Adipose tissue (tissue), 3 donors: ENCODE results near the gene GALNT2. TPM values are rescaled to one million over a fixed set of nuclear protein-coding genes. Genes with fewer than 3 reads are reported as not detected.

ENCODE experiments used
- H3K27ac ChIP-seq: one replicate; pipeline ENCODE4 v1.5.1; 2013; ENCODE audit warnings: low read depth, low read length
- WGBS, 3 donors: extraction: QIAGEN DNeasy Blood & Tissue Kit; methylation state at CpG; one replicate each; pipeline ENCODE4 v1.1.7; 2013; 5-methylcytosine and 5-hydroxymethylcytosine counted together
- polyA plus RNA-seq, 3 donors: library from polyadenylated mRNA; stranded (reverse); fragments of 200-250 nt; gene quantifications; one replicate each; pipeline ENCODE4 v1.2.3, GENCODE V29; 2013
- donor health status: healthy with polysubstance abuse.
- donor health status: Bipolar disorder and iron deficiency.
- donor health status: healthy.

GALNT2 gene
- polyA plus RNA-seq, 3 donors: 29.1 to 64.5 (median 37.8) TPM

GRCh38 chr1:230068621-230068873 is 1.5 kb downstream of the GALNT2 start:
- 18 to 29% (median 25%) methylated on average over 9 of the region's 9 CpGs for WGBS, 3 donors
- no peak overlapping the region for H3K27ac ChIP-seq

GRCh38 chr1:230068952-230069684 is 2.1 kb downstream of the GALNT2 start:
- H3K27ac ChIP-seq: no peak overlapping the region
- WGBS, 3 donors: 23 to 51% (median 50%) methylated on average over 13 of the region's 13 CpGs

- no peak overlapping the region for H3K27ac ChIP-seq
- WGBS, 3 donors: 35 to 81% (median 72%) methylated on average over 4 of the region's 4 CpGs
These were observed 2.8 kb downstream of the GALNT2 start for GRCh38 chr1:230069796-230070195.

- no peak overlapping the region for H3K27ac ChIP-seq
- WGBS, 3 donors: 42 to 93% (median 90%) methylated on average over 14 of the region's 14 CpGs
These were observed 3.5 kb downstream of the GALNT2 start for GRCh38 chr1:230070321-230071208.

GRCh38 chr1:230071316-230071715 is 4.3 kb downstream of the GALNT2 start:
- no peak overlapping the region for H3K27ac ChIP-seq
- 51 to 91% (median 89%) methylated on average over 7 of the region's 7 CpGs for WGBS, 3 donors

GRCh38 chr1:230072296-230072695 is 5.3 kb downstream of the GALNT2 start:
- H3K27ac ChIP-seq: no peak overlapping the region
- WGBS, 3 donors: 25 to 79% (median 75%) methylated on average over 6 of the region's 6 CpGs

- H3K27ac ChIP-seq: no peak overlapping the region
- WGBS, 3 donors: 90 to 98% (median 95%) methylated on average over 1 of the region's 1 CpG
These were observed 5.8 kb downstream of the GALNT2 start for GRCh38 chr1:230072866-230073265.

GRCh38 chr1:230073371-230074035 is 6.5 kb downstream of the GALNT2 start:
- 41 to 78% (median 72%) methylated on average over 4 of the region's 4 CpGs for WGBS, 3 donors

GRCh38 chr1:230074270-230074669 is 7.2 kb downstream of the GALNT2 start:
- H3K27ac ChIP-seq: no peak overlapping the region
- 74 to 95% (median 92%) methylated on average over 4 of the region's 4 CpGs for WGBS, 3 donors

More at GRCh38 chr1:230073371-230074035, 6.5 kb downstream of the GALNT2 start:
- H3K27ac ChIP-seq: no peak overlapping the region

- H3K27ac ChIP-seq: no peak overlapping the region
- WGBS, 3 donors: 38 to 80% (median 68%) methylated on average over 2 of the region's 2 CpGs
These were observed 7.7 kb downstream of the GALNT2 start for GRCh38 chr1:230074762-230075161.

- H3K27ac ChIP-seq: no peak overlapping the region
- 61 to 85% (median 79%) methylated on average over 7 of the region's 7 CpGs for WGBS, 3 donors
These were observed 9.1 kb downstream of the GALNT2 start for GRCh38 chr1:230076121-230076520.

- 67 to 91% (median 87%) methylated on average over 3 of the region's 3 CpGs for WGBS, 3 donors
- no peak overlapping the region for H3K27ac ChIP-seq
These were observed 10.0 kb downstream of the GALNT2 start for GRCh38 chr1:230077011-230077410.

GRCh38 chr1:230077436-230078213 is 10.6 kb downstream of the GALNT2 start:
- WGBS, 3 donors: 63 to 91% (median 90%) methylated on average over 12 of the region's 12 CpGs
- no peak overlapping the region for H3K27ac ChIP-seq

GRCh38 chr1:230079199-230080024 is 12.4 kb downstream of the GALNT2 start:
- H3K27ac ChIP-seq: no peak overlapping the region
- 48 to 92% (median 92%) methylated on average over 10 of the region's 10 CpGs for WGBS, 3 donors

- no peak overlapping the region for H3K27ac ChIP-seq
- WGBS, 3 donors: 69 to 93% (median 89%) methylated on average over 8 of the region's 8 CpGs
These were observed 13.8 kb downstream of the GALNT2 start for GRCh38 chr1:230080822-230081221.

- H3K27ac ChIP-seq: no peak overlapping the region
- 68 to 94% (median 92%) methylated on average over 8 of the region's 8 CpGs for WGBS, 3 donors
These were observed 14.7 kb downstream of the GALNT2 start for GRCh38 chr1:230081751-230082150.

- H3K27ac ChIP-seq: no peak overlapping the region
- WGBS, 3 donors: 51 to 95% (median 87%) methylated on average over 4 of the region's 4 CpGs
These were observed 15.2 kb downstream of the GALNT2 start for GRCh38 chr1:230082211-230082610.

- 98% methylated on average over 9 of the region's 9 CpGs for WGBS, 3 donors
- H3K27ac ChIP-seq: no peak overlapping the region
These were observed 16.0 kb downstream of the GALNT2 start for GRCh38 chr1:230083053-230083452.
